Measurements from ENCODE around the gene CDH3.

The CDH3 gene

DNA sequence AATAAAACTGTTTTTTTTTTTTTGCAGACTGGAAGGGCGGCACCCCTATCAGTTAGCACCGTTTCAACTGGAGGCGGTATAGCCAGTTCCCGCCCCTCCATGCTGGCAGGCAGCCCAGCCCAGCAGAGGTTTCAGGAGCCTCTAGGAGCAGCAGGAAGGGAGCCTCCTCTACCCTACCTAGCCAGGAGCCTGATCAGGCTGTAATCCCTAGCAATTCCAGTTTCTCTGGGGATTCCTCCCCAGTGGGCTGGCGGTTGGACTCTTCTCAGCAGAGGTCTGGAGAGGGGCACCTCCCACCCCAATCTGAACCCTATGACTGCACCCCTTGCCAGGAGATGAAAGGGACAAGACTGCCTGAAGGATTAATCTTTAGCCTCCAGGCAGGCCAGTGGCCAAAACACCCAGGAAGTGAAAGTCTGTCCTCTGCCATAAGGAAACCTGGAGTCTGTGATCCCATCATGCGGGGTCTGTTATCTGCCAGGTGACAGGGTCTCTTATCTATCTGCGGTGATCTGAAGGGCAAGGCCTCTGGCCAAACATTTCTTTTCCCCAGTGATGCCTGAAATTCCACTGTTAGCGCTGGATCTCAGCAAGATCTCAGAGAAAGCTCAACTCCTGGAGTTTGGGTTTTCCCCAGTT, 87.1 kb downstream of the CDH3 start:
- TF ChIP-seq POLR2A (IDR thresholded peaks at IDR 0.05; ENCODE audit: low read depth, low read length), result no peak
- no peak for FAIRE-seq
- peak; percentile 94 for DNase-seq (ENCODE audit: insufficient read length, low spot score)

DNA sequence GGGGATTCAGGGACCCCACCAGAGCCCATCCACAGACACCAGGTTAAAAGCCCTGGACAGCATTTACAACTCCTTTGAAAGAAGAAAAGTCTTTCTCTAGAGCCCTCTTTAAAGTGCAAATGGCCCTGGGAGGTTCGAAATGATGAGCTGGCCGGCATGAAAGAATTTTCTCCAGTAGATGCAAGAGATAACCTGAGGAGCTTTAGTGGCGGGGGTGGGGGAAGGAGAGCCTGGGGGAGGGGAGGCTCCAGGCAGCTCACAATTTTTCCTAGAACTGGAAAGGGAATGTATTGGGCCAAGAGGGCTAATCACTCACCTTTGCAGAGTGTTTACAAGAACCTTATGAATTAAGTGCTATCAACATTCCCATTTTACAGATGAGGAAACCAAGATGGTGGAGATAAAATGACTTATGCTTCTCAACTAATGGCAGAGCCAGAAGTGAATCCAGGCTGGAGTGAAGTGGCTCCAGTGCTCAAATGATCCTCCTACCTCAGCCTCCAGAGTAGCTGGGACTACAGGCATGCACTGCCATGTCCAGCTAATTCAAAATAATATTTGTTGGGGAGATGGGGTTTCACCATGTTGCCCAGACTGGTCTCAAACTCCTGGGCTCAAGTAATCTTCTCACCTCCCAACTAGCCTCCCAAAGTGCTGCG, 87.8 kb downstream of the CDH3 start:
- TF ChIP-seq POLR2A (IDR thresholded peaks at IDR 0.05; ENCODE audit: low read depth, low read length), result no peak
- no peak for DNase-seq (ENCODE audit: insufficient read length, low spot score)

GRCh38 chr16:68733570-68733969, 88.5 kb downstream of the CDH3 start:
- FAIRE-seq (no peak), DNase-seq (ENCODE audit: insufficient read length, low spot score) (no peak)
- TF ChIP-seq POLR2A (IDR thresholded peaks at IDR 0.05; ENCODE audit: low read depth, low read length), result no peak

More for the DNA sequence above, 87.8 kb downstream of the CDH3 start:
- no peak for FAIRE-seq

DNA sequence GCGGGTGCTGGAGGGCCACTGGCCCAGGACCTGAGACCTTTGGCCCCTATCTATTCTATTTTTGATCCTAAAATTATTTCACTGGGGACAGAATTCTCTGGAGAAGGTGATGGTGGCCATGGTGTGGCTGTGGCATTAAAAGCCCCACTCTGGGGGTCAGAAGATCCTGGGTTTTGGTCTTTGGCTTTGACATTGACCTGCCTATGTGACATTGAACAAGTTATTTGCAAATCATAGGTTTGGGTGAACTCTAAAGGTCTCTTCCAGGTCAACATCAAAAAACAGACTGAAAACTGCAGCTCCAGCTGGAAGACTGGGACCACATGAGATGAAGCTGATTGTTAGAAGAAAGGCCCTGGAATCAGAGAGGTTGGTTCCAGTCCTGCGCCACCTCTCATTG, 89.7 kb downstream of the CDH3 start:
- DNase-seq (ENCODE audit: insufficient read length, low spot score), result no peak
- no peak for TF ChIP-seq POLR2A (IDR thresholded peaks at IDR 0.05; ENCODE audit: low read depth, low read length)
- FAIRE-seq, result no peak

DNA sequence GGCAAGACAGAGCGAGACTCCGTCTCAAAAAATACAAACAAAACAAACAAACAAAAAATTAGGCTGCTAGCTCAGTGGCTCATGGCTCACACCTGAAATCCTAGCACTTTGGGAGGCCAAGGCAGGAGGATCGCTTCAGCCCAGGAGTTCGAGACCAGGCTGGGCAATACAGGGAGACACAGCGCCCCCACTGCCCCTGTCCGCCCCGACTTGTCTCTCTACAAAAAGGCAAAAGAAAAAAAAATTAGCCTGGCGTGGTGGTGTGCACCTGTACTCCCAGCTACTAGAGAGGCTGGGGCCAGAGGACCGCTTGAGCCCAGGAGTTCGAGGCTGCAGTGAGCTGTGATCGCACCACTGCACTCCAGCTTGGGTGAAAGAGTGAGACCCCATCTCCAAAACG, 91.5 kb downstream of the CDH3 start:
- TF ChIP-seq POLR2A (IDR thresholded peaks at IDR 0.05; ENCODE audit: low read depth, low read length), result no peak
- FAIRE-seq (no peak), DNase-seq (ENCODE audit: insufficient read length, low spot score) (no peak)

- no peak for TF ChIP-seq POLR2A (IDR thresholded peaks at IDR 0.05; ENCODE audit: low read depth, low read length)
- no peak for FAIRE-seq
- no peak for DNase-seq (ENCODE audit: insufficient read length, low spot score)
Measured at GRCh38 chr16:68737046-68737729, 92.1 kb downstream of the CDH3 start, which contains the start of gene CDH1. Gene CDH1, plus strand, starts transcription at chr16:68737292. Its CDS starts 124 bp downstream, at chr16:68737416.

DNA sequence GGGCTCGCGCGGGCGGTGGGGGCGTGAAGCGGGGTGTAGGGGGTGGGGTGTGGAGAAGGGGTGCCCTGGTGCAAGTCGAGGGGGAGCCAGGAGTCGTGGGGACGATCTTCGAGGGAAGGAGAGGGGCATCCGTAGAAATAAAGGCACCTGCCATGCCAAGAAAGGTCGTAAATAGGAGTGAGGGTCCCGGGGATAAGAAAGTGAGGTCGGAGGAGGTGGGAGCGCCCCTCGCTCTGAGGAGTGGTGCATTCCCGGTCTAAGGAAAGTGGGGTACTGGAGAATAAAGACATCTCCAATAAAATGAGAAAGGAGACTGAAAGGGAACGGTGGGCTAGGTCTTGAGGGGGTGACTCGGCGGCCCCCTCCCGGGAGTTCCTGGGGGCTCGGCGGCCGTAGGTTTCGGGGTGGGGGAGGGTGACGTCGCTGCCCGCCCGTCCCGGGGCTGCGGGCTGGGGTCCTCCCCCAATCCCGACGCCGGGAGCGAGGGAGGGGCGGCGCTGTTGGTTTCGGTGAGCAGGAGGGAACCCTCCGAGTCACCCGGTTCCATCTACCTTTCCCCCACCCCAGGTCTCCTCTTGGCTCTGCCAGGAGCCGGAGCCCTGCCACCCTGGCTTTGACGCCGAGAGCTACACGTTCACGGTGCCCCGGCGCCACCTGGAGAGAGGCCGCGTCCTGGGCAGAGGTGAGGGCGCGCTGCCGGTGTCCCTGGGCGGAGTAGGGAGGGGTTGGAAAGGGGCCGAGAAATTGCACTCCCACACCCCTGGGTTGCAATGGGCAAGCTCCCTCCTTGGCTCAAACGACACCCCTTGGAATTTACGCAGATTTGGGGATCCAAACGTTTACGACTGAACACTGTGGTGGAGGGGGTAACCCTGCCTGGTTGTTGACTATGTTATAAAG, 92.9 kb downstream of the CDH3 start:
- TF ChIP-seq POLR2A (IDR thresholded peaks at IDR 0.05; ENCODE audit: low read depth, low read length), result no peak
- FAIRE-seq (no peak), DNase-seq (ENCODE audit: insufficient read length, low spot score) (no peak)

GRCh38 chr16:68739964-68740627, 95.0 kb downstream of the CDH3 start:
- no peak for FAIRE-seq
- no peak for TF ChIP-seq POLR2A (IDR thresholded peaks at IDR 0.05; ENCODE audit: low read depth, low read length)
- DNase-seq (ENCODE audit: insufficient read length, low spot score), result no peak

DNA sequence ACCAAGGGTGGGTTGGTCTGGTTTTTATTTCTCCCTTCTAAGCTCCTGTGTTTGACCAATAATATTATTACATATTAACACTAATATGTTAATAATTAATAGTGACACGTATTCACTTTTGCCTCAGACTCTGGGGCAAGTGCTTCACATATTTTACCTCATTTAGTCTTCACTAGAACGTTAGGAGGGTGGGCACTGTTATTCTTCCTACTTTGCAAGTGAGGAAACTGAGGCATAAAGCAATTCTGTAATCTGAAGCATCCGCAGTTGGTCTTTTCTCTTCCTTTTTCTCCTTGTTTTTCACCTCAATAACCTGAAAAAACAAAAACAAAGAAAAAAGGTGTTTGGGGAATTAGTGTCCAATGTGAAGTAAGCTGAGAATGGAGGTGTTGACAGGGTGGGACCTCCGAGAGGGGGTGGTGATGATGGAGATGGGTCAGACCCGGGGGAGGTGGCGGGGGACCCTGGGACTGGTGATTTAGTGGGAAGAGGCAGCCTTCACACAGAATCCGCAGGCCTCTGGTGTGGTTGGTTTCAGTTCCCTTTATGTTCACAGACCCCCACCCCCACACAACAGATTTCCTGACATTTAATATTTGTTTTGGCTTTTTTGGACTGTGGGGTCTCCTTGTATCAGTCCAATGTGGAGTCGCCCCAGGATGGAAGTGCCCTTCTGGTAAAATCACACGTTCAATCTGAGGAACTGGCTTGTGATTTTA, 95.7 kb downstream of the CDH3 start:
- FAIRE-seq (no peak), DNase-seq (ENCODE audit: insufficient read length, low spot score) (no peak)
- no peak for TF ChIP-seq POLR2A (IDR thresholded peaks at IDR 0.05; ENCODE audit: low read depth, low read length)

GRCh38 chr16:68743664-68744063, 98.6 kb downstream of the CDH3 start:
- DNase-seq (ENCODE audit: insufficient read length, low spot score) (no peak), FAIRE-seq (no peak)
- TF ChIP-seq POLR2A (IDR thresholded peaks at IDR 0.05; ENCODE audit: low read depth, low read length), result no peak

DNA sequence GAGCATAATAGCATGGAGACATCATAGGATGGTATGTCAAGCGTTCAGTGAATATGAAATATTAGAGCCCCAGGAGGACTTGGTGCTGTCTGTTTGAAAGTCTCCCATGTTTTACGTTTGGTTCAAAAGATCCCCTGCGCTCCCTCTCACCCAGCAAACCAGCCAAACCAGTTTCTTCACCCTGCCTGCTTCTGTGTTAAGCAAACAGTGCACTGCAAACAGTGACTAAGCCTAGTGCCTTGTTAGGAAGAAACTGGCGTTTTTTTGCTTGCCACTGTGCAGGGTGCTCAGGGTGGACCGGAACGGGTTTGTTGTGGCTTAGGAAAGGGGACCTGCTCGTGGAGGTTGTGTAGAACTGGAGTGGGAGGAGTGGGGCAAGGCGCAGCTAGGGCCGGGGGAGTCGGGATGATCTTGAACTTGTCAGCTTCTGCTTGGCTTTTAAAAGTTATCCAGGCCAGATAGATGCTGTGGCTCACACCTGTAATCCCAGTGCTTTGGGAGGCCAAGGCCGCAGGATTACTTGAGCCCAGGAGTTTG, 99.7 kb downstream of the CDH3 start:
- TF ChIP-seq POLR2A (IDR thresholded peaks at IDR 0.05; ENCODE audit: low read depth, low read length), result no peak
- no peak for FAIRE-seq
- DNase-seq (ENCODE audit: insufficient read length, low spot score), result no peak

GRCh38 chr16:68746951-68747350, 101.8 kb downstream of the CDH3 start:
- no peak for TF ChIP-seq POLR2A (IDR thresholded peaks at IDR 0.05; ENCODE audit: low read depth, low read length)
- DNase-seq (ENCODE audit: insufficient read length, low spot score) (no peak), FAIRE-seq (no peak)
